WERI-Rb-1 (cell line): Measurements from ENCODE around the gene COMMD4.
"Not testable (repeated sequence)": the region's sequence is repeated elsewhere in the genome, so short reads cannot be mapped to it uniquely, and the experiment has no call there.

Source experiments
- DNase-seq: peaks from one replicate; pipeline ENCODE4 v3.0.0-alpha.2; 2020
- H3K27ac ChIP-seq: fragments of 250-450 bp; sonication (Bioruptor Pico); 2 replicates; pipeline ENCODE4 v1.5.1; 2020; ENCODE audit warnings: mild to moderate bottlenecking, moderate library complexity
- H3K27me3 ChIP-seq: fragments of 250-450 bp; sonication (Bioruptor Pico); 2 replicates; pipeline ENCODE4 v1.5.1; 2021; ENCODE audit warnings: mild to moderate bottlenecking, low read depth, moderate library complexity; ENCODE audit not compliant: insufficient read depth, severe bottlenecking
- H3K36me3 ChIP-seq: fragments of 250-450 bp; sonication (Bioruptor Pico); 2 replicates; pipeline ENCODE4 v1.5.1; 2020; ENCODE audit warnings: mild to moderate bottlenecking, moderate library complexity
- H3K4me3 ChIP-seq: 2 replicates; pipeline ENCODE4 v1.5.1; 2011; ENCODE audit warnings: low read depth, mild to moderate bottlenecking, control low read depth, low read length
- H3K9me3 ChIP-seq: fragments of 250-450 bp; sonication (Bioruptor Pico); 2 replicates; pipeline ENCODE4 v1.5.1; 2021; ENCODE audit warnings: mild to moderate bottlenecking, moderate library complexity; ENCODE audit not compliant: severe bottlenecking
- CTCF ChIP-seq: IDR thresholded peaks from 2 replicates; pipeline ENCODE4 v1.5.1; 2011; ENCODE audit warnings: low read depth, mild to moderate bottlenecking, control low read depth, inconsistent platforms, low read length

Gene COMMD4

GRCh38 chr15:75335705-75336355 lies at the start of gene COMMD4:
Gene COMMD4 (plus strand): TSS chr15:75336063. CDS start chr15:75336090, 27 bp downstream.
- H3K27ac ChIP-seq, result peak within 1 kb of the TSS; percentile 94
- TF ChIP-seq CTCF, result no peak

GRCh38 chr15:75293660-75294059 lies 42.2 kb upstream of the COMMD4 start:
- DNase-seq, H3K27me3 ChIP-seq, H3K36me3 ChIP-seq, H3K9me3 ChIP-seq, H3K27ac ChIP-seq, H3K4me3 ChIP-seq: not testable (repeated sequence)

More at GRCh38 chr15:75335705-75336355, at the start of gene COMMD4:
- H3K4me3 ChIP-seq, result peak within 1 kb of the TSS; percentile 93
- peak; percentile 98 for DNase-seq
- no peaks in the 10 kb centered on the region for H3K27me3 ChIP-seq
- peaks cover 11% of the 10 kb centered on the region for H3K36me3 ChIP-seq
- no peaks in the 10 kb centered on the region for H3K9me3 ChIP-seq

GRCh38 chr15:75298541-75299310 lies 37.1 kb upstream of the COMMD4 start:
- H3K27me3 ChIP-seq, H3K27ac ChIP-seq, H3K36me3 ChIP-seq, H3K9me3 ChIP-seq, H3K4me3 ChIP-seq: not testable (repeated sequence)
- DNase-seq, result peak; percentile 59

GRCh38 chr15:75299311-75299688 lies 36.6 kb upstream of the COMMD4 start:
- H3K27ac ChIP-seq, H3K36me3 ChIP-seq, H3K9me3 ChIP-seq, H3K27me3 ChIP-seq, H3K4me3 ChIP-seq: not testable (repeated sequence)
- DNase-seq, result peak; percentile 74
- 0 out of 2 replicates have a peak, but pooled peaks have one; percentile 32 for TF ChIP-seq CTCF

- not testable (repeated sequence) for H3K27me3 ChIP-seq, H3K36me3 ChIP-seq, H3K4me3 ChIP-seq, H3K9me3 ChIP-seq, H3K27ac ChIP-seq, DNase-seq
Observed at GRCh38 chr15:75300026-75300425, 35.8 kb upstream of the COMMD4 start.

- no peak for TF ChIP-seq CTCF
- Histone ChIP-seq H3K4me3 (no peak overlapping the region), H3K9me3 (no peaks in the 10 kb centered on the region), H3K36me3 (no peaks in the 10 kb centered on the region), H3K27me3 (no peaks in the 10 kb centered on the region), H3K27ac (no peak overlapping the region)
- DNase-seq, result no peak
Observed at GRCh38 chr15:75302318-75302717, 33.5 kb upstream of the COMMD4 start.

- DNase-seq, H3K36me3 ChIP-seq, H3K4me3 ChIP-seq, H3K27ac ChIP-seq, H3K27me3 ChIP-seq, H3K9me3 ChIP-seq: not testable (repeated sequence)
Observed at GRCh38 chr15:75302753-75303152, 33.1 kb upstream of the COMMD4 start.

- no peaks in the 10 kb centered on the region for H3K36me3 ChIP-seq
- H3K9me3 ChIP-seq, result no peaks in the 10 kb centered on the region
- no peak overlapping the region for H3K4me3 ChIP-seq
- H3K27me3 ChIP-seq, result no peaks in the 10 kb centered on the region
- no peak for DNase-seq
- no peak overlapping the region for H3K27ac ChIP-seq
- TF ChIP-seq CTCF, result no peak
Observed at GRCh38 chr15:75306188-75306587, 29.7 kb upstream of the COMMD4 start.
